HCT116 (cell line): ENCODE data around the gene RHOT1. TPM values are rescaled to one million over a fixed set of nuclear protein-coding genes. Genes with fewer than 3 reads are reported as not detected.

Experiments
- ATAC-seq: fragments of 200-7000 bp; cut with Tn5 transposase; 2 replicates; pipeline ENCODE4 v1.9.1; 2020; ENCODE audit warnings: mild to moderate bottlenecking, moderate library complexity
- BruUV-seq: library from RNA; stranded (reverse); fragments of 400-500 nt; replicated peaks from 2 replicates; lab custom pipeline; 2021; lab: Mats Ljungman, UMichigan
- CTCF ChIA-PET: fragments of 300-600 bp; sonication (Branson Sonifier 250); formaldehyde crosslinking; loops from one replicate; lab custom pipeline; 2021; ENCODE audit warnings: antibody characterized with exemption; lab: Charles Lee
- POLR2A ChIA-PET: fragments of 300-600, 350-600 bp; sonication (Branson Sonifier 250); formaldehyde crosslinking; loops from one replicate; lab custom pipeline; 2021; ENCODE audit warnings: antibody characterized with exemption; lab: Charles Lee
- RAD21 ChIA-PET, 2 experiments: fragments of 300-600 bp; sonication (Branson Sonifier 250); formaldehyde crosslinking; loops; one replicate each; lab custom pipeline; 2023; ENCODE audit warnings: low total read pairs in 2 of 2; ENCODE audit not compliant: uncharacterized antibody in 2 of 2, unreplicated experiment in 2 of 2, low non-redundant PET in 1 of 2; lab: Charles Lee
- DNase-seq: peaks from one replicate; pipeline ENCODE4 v3.0.0-alpha.2; 2010; ENCODE audit warnings: low read depth, low spot score
- H2AFZ ChIP-seq: fragments of 200-600 bp; shearing (Covaris generic), sonication (generic); 2 replicates; pipeline ENCODE4 v1.6.1; 2017; ENCODE audit warnings: low read depth, mixed run types, mixed read lengths, antibody characterized with exemption, low read length; ENCODE audit not compliant: poor library complexity, severe bottlenecking
- H3K27ac ChIP-seq: 2 replicates; pipeline ENCODE4 v1.5.1; 2012; ENCODE audit warnings: low read depth, low read length
- H3K27me3 ChIP-seq: fragments of 200-600 bp; sonication (generic); 2 replicates; pipeline ENCODE4 v1.6.1; 2016; ENCODE audit warnings: mixed run types, low read length, mixed read lengths; ENCODE audit not compliant: insufficient read depth
- H3K36me3 ChIP-seq, 2 experiments: fragments of 200-500 bp in 1 of 2; fragments of 200-600 bp in 1 of 2; sonication (Bioruptor generic) in 1 of 2; sonication (generic) in 1 of 2; 2 replicates each; pipeline versions ENCODE4 v1.5.1 to v1.6.1; 2014 to 2016; ENCODE audit warnings: low read length in 2 of 2, inconsistent platforms in 1 of 2, mixed read lengths in 1 of 2, mixed run types in 1 of 2; ENCODE audit not compliant: insufficient read depth in 2 of 2, control insufficient read depth in 1 of 2
- H3K4me1 ChIP-seq, 2 experiments: fragments of 200-600 bp in 1 of 2; sonication (generic) in 1 of 2; 2 replicates each; pipeline versions ENCODE4 v1.5.1 to v1.6.1; 2012 to 2017; ENCODE audit warnings: low read length in 2 of 2, inconsistent platforms in 1 of 2, mild to moderate bottlenecking in 1 of 2, mixed read lengths in 1 of 2, mixed run types in 1 of 2, moderate library complexity in 1 of 2; ENCODE audit not compliant: insufficient read depth in 2 of 2, control insufficient read depth in 1 of 2
- H3K4me2 ChIP-seq: fragments of 200-600 bp; sonication (generic); 2 replicates; pipeline ENCODE4 v1.6.1; 2017; ENCODE audit warnings: mixed run types, low read length, mixed read lengths
- H3K4me3 ChIP-seq, 2 experiments: fragments of 200-600 bp in 1 of 2; sonication (generic) in 1 of 2; replicated peaks in 1 of 2; 2 replicates each; pipeline ENCODE4 v1.5.1; 2011 to 2016; ENCODE audit warnings: low read length in 2 of 2, control low read depth in 1 of 2, low read depth in 1 of 2, mild to moderate bottlenecking in 1 of 2, mixed read lengths in 1 of 2, mixed run types in 1 of 2
- H3K79me2 ChIP-seq: fragments of 200-600 bp; sonication (generic); 2 replicates; pipeline ENCODE4 v1.6.1; 2017; ENCODE audit warnings: mild to moderate bottlenecking, mixed run types, low read length, moderate library complexity, mixed read lengths; ENCODE audit not compliant: insufficient read depth
- H3K9ac ChIP-seq: fragments of 200-600 bp; sonication (generic); 2 replicates; pipeline ENCODE4 v1.6.1; 2016; ENCODE audit warnings: low read length, mixed read lengths
- H3K9me2 ChIP-seq: fragments of 200-600 bp; sonication (generic), shearing (Covaris generic); 2 replicates; pipeline ENCODE4 v1.6.1; 2017; ENCODE audit warnings: mixed run types, mild to moderate bottlenecking, moderate library complexity; ENCODE audit not compliant: insufficient read depth
- H3K9me3 ChIP-seq, 2 experiments: fragments of 200-500 bp in 1 of 2; fragments of 200-600 bp in 1 of 2; sonication (Bioruptor generic) in 1 of 2; sonication (generic) in 1 of 2; 2 replicates each; pipeline ENCODE4 v1.6.1; 2014 to 2017; ENCODE audit warnings: low read length in 2 of 2, mixed read lengths in 2 of 2, inconsistent platforms in 1 of 2, low read depth in 1 of 2, mild to moderate bottlenecking in 1 of 2, mixed run types in 1 of 2, moderate library complexity in 1 of 2; ENCODE audit not compliant: control insufficient read depth in 1 of 2, insufficient read depth in 1 of 2
- H4K20me1 ChIP-seq: fragments of 200-600 bp; sonication (generic), shearing (Covaris generic); 2 replicates; pipeline ENCODE4 v1.6.1; 2017; ENCODE audit warnings: mixed run types, mild to moderate bottlenecking, moderate library complexity; ENCODE audit not compliant: insufficient read depth
- ATF3 ChIP-seq: IDR thresholded peaks from 2 replicates; pipeline ENCODE4 v1.6.1; 2012
- EZH2 ChIP-seq: fragments of 200-600 bp; sonication (generic); IDR thresholded peaks from 2 replicates; pipeline ENCODE4 v1.6.1; 2017; ENCODE audit warnings: antibody characterized with exemption, mixed run types
- POLR2AphosphoS5 ChIP-seq: IDR thresholded peaks from 2 replicates; pipeline ENCODE4 v1.6.1; 2011; ENCODE audit warnings: mild to moderate bottlenecking, low read depth, low read length, moderate library complexity
- RAD21 ChIP-seq: IDR thresholded peaks from 2 replicates; pipeline ENCODE4 v1.6.1; 2012; ENCODE audit warnings: low read depth, mild to moderate bottlenecking
- SIN3A ChIP-seq: IDR thresholded peaks from 2 replicates; pipeline ENCODE4 v1.6.1; 2012; ENCODE audit warnings: low read depth
- SP1 ChIP-seq: IDR thresholded peaks from 2 replicates; pipeline ENCODE4 v1.6.1; 2012; ENCODE audit warnings: low read depth
- SRF ChIP-seq: IDR thresholded peaks from 2 replicates; pipeline ENCODE4 v1.6.1; 2012; ENCODE audit warnings: low read depth
- ZFX ChIP-seq: fragments of 450-650 bp; IDR thresholded peaks from 2 replicates; pipeline ENCODE4 v1.6.1; 2017
- ZNF274 ChIP-seq: fragments of 200-500 bp; sonication (Bioruptor generic); IDR thresholded peaks from 2 replicates; pipeline ENCODE4 v1.6.1; 2014; ENCODE audit warnings: mild to moderate bottlenecking, low read depth, low read length, inconsistent platforms
- intact Hi-C: fragments of 100-400 bp; cut with micrococcal nuclease; formaldehyde crosslinking; loops from 2 replicates; pipeline ENCODE4 v1.10.0; 2022
- total RNA-seq: library from RNA; stranded (reverse); gene quantifications from one replicate; pipeline ENCODE4 v1.2.1, GENCODE V29; 2021; ENCODE audit not compliant: unreplicated experiment

RHOT1 gene
- total RNA-seq, 1 experiment from 2014 or later: 33.3 TPM

- RAD21 ChIA-PET: no interaction called here
- Histone ChIP-seq H3K36me3 (peaks cover 0 to 5% of the 10 kb centered on the region in 2 experiments; a peak in 1 of 4 replicates), H3K4me2 (no peak overlapping the region), H3K27ac (no peak overlapping the region), H2AFZ (no peak overlapping the region), H3K9me2 (no peaks in the 10 kb centered on the region), H3K79me2 (peaks cover 24% of the 10 kb centered on the region), H3K9ac (no peak overlapping the region), H3K27me3 (no peaks in the 10 kb centered on the region), H4K20me1 (0 out of 2 replicates have a peak, but pooled peaks cover 4% of the 10 kb centered on the region), H3K4me3 (no peak overlapping the region), H3K4me1 (peaks cover 0 to 6% of the 10 kb centered on the region in 2 experiments; a peak in 2 of 4 replicates), H3K9me3 (no peaks in the 10 kb centered on the region)
- CTCF ChIA-PET: no interaction called here
- intact Hi-C loops: no loop called here
- DNase-seq (no peak), ATAC-seq (no peak)
- BruUV-seq: no TSS peak
- TF ChIP-seq RAD21 (no peak), ATF3 (no peak), POLR2AphosphoS5 (no peak), SRF (no peak), ZFX (no peak)
- POLR2A ChIA-PET: no interaction called here
These were observed 18.2 kb downstream of the RHOT1 start for GRCh38 chr17:32160526-32160925.

GRCh38 chr17:32161029-32161428 is 18.7 kb downstream of the RHOT1 start:
- ATAC-seq (no peak), DNase-seq (no peak)
- Histone ChIP-seq H4K20me1 (0 out of 2 replicates have a peak, but pooled peaks cover 4% of the 10 kb centered on the region), H3K9me2 (no peaks in the 10 kb centered on the region)
- TF ChIP-seq EZH2: no peak
- no peak for TF ChIP-seq RAD21
- no peak for TF ChIP-seq ZNF274
- TF ChIP-seq SIN3A: no peak
- TF ChIP-seq SRF: no peak
- TF ChIP-seq ATF3: no peak
- TF ChIP-seq SP1: no peak
- TF ChIP-seq, all 23 proteins: peak for 0
- H3K27me3 ChIP-seq: no peaks in the 10 kb centered on the region
- H3K79me2 ChIP-seq: peaks cover 21% of the 10 kb centered on the region
- H3K27ac ChIP-seq: no peak overlapping the region
- POLR2A ChIA-PET: no interaction called here
- CTCF ChIA-PET: no interaction called here
- no peak overlapping the region for H3K9ac ChIP-seq
- no peak overlapping the region for H3K4me3 ChIP-seq
- H3K4me2 ChIP-seq: no peak overlapping the region
- intact Hi-C loops: no loop called here
- no peaks in the 10 kb centered on the region; a peak in 1 of 4 replicates for H3K9me3 ChIP-seq
- no peak overlapping the region for H2AFZ ChIP-seq
- H3K4me1 ChIP-seq: peaks cover 0 to 6% of the 10 kb centered on the region in 2 experiments; a peak in 2 of 4 replicates
- BruUV-seq: no TSS peak
- H3K36me3 ChIP-seq: peaks cover 0 to 5% of the 10 kb centered on the region in 2 experiments; a peak in 1 of 4 replicates
- RAD21 ChIA-PET: no interaction called here
